ENCODE data around the gene NELL1.

Gene NELL1

DNA sequence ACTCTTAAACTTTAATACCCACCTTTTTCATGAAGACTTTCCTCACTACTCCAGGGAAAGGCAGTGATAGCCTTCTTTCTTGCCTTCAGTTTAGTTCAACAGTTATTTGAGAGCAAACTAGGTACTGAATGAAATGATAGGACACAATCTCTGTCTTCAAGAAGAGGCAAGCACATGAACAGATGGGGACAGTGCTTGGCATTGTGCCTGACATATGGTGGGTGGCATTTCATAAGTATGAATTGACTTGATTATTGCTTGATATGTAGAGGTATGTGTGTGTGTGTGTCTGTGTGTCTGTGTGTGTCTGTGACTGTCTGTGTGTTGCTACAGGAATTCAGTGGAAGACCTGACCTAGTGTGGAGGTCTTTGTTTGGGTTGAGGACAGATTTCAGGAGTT, 504.1 kb downstream of the NELL1 start:
- in situ Hi-C loops (cut with HindIII; ENCODE audit: low sequenced_read_pairs): no loop called here
- DNase-seq (ENCODE audit: low read depth, low spot score): no peak
- TF ChIP-seq, protein P1, sequence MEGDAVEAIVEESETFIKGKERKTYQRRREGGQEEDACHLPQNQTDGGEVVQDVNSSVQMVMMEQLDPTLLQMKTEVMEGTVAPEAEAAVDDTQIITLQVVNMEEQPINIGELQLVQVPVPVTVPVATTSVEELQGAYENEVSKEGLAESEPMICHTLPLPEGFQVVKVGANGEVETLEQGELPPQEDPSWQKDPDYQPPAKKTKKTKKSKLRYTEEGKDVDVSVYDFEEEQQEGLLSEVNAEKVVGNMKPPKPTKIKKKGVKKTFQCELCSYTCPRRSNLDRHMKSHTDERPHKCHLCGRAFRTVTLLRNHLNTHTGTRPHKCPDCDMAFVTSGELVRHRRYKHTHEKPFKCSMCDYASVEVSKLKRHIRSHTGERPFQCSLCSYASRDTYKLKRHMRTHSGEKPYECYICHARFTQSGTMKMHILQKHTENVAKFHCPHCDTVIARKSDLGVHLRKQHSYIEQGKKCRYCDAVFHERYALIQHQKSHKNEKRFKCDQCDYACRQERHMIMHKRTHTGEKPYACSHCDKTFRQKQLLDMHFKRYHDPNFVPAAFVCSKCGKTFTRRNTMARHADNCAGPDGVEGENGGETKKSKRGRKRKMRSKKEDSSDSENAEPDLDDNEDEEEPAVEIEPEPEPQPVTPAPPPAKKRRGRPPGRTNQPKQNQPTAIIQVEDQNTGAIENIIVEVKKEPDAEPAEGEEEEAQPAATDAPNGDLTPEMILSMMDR (IDR thresholded peaks at IDR 0.05; ENCODE audit: low read depth, low read length): no peak
- H3K4me3 ChIP-seq (ENCODE audit: low read depth, low read length): no peak overlapping the region

DNA sequence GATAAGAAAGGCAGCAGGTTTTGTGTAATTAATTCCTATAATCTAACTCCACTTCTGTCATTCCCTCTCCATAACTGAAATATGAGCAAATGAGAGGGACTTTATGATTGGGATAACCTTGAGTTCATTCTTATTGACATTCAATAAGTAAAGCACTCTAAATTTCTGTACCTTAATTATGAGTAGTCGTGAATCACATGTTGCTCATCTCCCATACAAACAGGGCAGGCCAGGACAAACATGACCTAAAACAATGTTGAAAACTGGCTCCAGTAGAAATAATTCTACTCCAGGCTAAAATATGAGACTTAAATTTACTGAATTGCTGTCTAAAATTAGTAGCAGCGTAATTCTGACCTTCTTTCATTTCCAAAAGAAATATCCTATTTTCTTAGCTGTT, 505.4 kb downstream of the NELL1 start:
- in situ Hi-C loops (cut with HindIII; ENCODE audit: low sequenced_read_pairs): no loop called here
- DNase-seq (ENCODE audit: low read depth, low spot score): no peak
- TF ChIP-seq, protein P1 (IDR thresholded peaks at IDR 0.05; ENCODE audit: low read depth, low read length): no peak
- no peak overlapping the region for H3K4me3 ChIP-seq (ENCODE audit: low read depth, low read length)

DNA sequence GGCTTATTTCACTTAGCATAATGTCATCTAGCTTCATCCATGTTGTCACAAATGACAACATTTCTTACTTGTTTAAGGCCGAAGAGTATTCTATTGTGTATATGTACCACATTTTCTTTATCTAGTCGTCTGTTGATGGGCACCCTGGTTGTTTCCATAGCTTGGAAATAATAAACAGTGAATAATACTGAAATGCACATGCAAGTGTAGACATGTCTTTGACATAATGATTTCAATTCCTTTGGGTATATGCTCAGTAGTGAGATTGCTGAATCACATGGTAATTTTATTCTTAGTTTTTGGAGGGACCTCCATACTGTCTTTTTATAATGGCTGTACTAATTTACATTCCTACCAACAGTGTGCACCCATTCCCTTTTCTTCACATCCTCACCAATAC, 508.0 kb downstream of the NELL1 start:
- TF ChIP-seq, protein P1 (IDR thresholded peaks at IDR 0.05; ENCODE audit: low read depth, low read length): no peak
- DNase-seq (ENCODE audit: low read depth, low spot score): no peak
- H3K4me3 ChIP-seq (ENCODE audit: low read depth, low read length): no peak overlapping the region
- in situ Hi-C loops (cut with HindIII; ENCODE audit: low sequenced_read_pairs): no loop called here

GRCh38 chr11:21179770-21180169, 510.4 kb downstream of the NELL1 start:
- TF ChIP-seq, protein P1 (IDR thresholded peaks at IDR 0.05; ENCODE audit: low read depth, low read length): no peak
- no peak for DNase-seq (ENCODE audit: low read depth, low spot score)
- no peak overlapping the region for H3K4me3 ChIP-seq (ENCODE audit: low read depth, low read length)
- in situ Hi-C loops (cut with HindIII; ENCODE audit: low sequenced_read_pairs): no loop called here

DNA sequence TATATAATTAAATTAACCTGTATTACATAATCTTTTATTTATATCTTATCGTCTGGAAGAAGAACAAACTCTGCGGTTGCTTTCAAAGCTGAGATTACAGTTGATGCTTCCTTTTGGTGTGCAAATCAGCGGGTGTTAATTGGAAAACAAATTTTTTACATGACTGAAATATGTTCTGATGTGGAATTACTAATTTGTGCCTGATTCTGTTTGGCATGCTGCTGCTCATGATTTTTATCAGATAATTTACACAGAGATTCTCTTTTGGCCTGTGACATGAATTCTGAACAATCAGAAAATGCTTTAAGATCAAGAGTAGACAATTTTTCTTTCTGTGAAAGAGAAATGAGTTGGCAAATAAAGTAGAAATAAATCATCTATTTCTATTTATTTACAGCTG, 510.8 kb downstream of the NELL1 start:
- TF ChIP-seq, protein P1 (IDR thresholded peaks at IDR 0.05; ENCODE audit: low read depth, low read length): no peak
- DNase-seq (ENCODE audit: low read depth, low spot score): no peak
- in situ Hi-C loops (cut with HindIII; ENCODE audit: low sequenced_read_pairs): no loop called here
- H3K4me3 ChIP-seq (ENCODE audit: low read depth, low read length): no peak overlapping the region

- in situ Hi-C loops (cut with HindIII; ENCODE audit: low sequenced_read_pairs): no loop called here
- no peak for DNase-seq (ENCODE audit: low read depth, low spot score)
- no peak overlapping the region for H3K4me3 ChIP-seq (ENCODE audit: low read depth, low read length)
- TF ChIP-seq, protein P1 (IDR thresholded peaks at IDR 0.05; ENCODE audit: low read depth, low read length): no peak
Measured at GRCh38 chr11:21185959-21186358, 516.6 kb downstream of the NELL1 start.

GRCh38 chr11:21190181-21190580, 520.8 kb downstream of the NELL1 start:
- TF ChIP-seq, protein P1 (IDR thresholded peaks at IDR 0.05; ENCODE audit: low read depth, low read length): no peak
- no peak overlapping the region for H3K4me3 ChIP-seq (ENCODE audit: low read depth, low read length)
- in situ Hi-C loops (cut with HindIII; ENCODE audit: low sequenced_read_pairs): no loop called here
- no peak for DNase-seq (ENCODE audit: low read depth, low spot score)

All from astrocyte of the spinal cord (primary cell).